ENCODE measurements around the gene DSCAML1.

- TF ChIP-seq CTCF (IDR thresholded peaks at IDR 0.05 in 2 of 3, conservative IDR thresholded peaks at IDR 0.05 in 1 of 3; ENCODE audit: borderline replicate concordance in 1 of 3, insufficient read depth in 1 of 3, low read depth in 2 of 3, low read length in 2 of 3): no peak
- TF ChIP-seq MAX (IDR thresholded peaks at IDR 0.05): no peak
- TF ChIP-seq EZH2 (IDR thresholded peaks at IDR 0.05): no peak
- no peak for TF ChIP-seq CEBPB (IDR thresholded peaks at IDR 0.05; ENCODE audit: low read depth)
- no peak for TF ChIP-seq EGR1 (IDR thresholded peaks at IDR 0.05; ENCODE audit: low read depth)
- no peak for TF ChIP-seq RAD21 (IDR thresholded peaks at IDR 0.05; ENCODE audit: low read depth)
These were observed 279.9 kb downstream of the DSCAML1 start for GRCh38 chr11:117517097-117517496.

Measured in HCT116 (cell line).